Neural cell (in vitro differentiated cells): ENCODE results near the gene IFNL3. TPM values are rescaled to one million over a fixed set of nuclear protein-coding genes. Genes with fewer than 3 reads are reported as not detected.

Experiments
- H2AFZ ChIP-seq: fragments of 200-600, 300-800 bp; sonication (generic), shearing (Covaris generic); 2 replicates; pipeline ENCODE4 v1.6.0; 2014; ENCODE audit warnings: low read depth, mild to moderate bottlenecking, antibody characterized with exemption, low read length, moderate library complexity
- H3F3A ChIP-seq: fragments of 200-600 bp; shearing (Covaris generic); 2 replicates; pipeline ENCODE4 v1.6.1; 2016; ENCODE audit warnings: mild to moderate bottlenecking, moderate library complexity, mixed read lengths, antibody characterized with exemption, low read length; ENCODE audit not compliant: insufficient read depth, poor library complexity, severe bottlenecking
- H3K27ac ChIP-seq: fragments of 200-600, 300-800 bp; sonication (generic), shearing (Covaris generic); 2 replicates; pipeline ENCODE4 v1.5.1; 2014; ENCODE audit warnings: mild to moderate bottlenecking, low read length, moderate library complexity
- H3K27me3 ChIP-seq: fragments of 300-800, 200-600 bp; sonication (generic), shearing (Covaris generic); 2 replicates; pipeline ENCODE4 v1.6.0; 2014; ENCODE audit warnings: mild to moderate bottlenecking, low read depth, low read length, moderate library complexity; ENCODE audit not compliant: insufficient read depth
- H3K36me3 ChIP-seq: fragments of 300-800, 200-600 bp; sonication (generic), shearing (Covaris generic); 2 replicates; pipeline ENCODE4 v1.5.1; 2014; ENCODE audit warnings: mild to moderate bottlenecking, antibody characterized with exemption, low read length, moderate library complexity; ENCODE audit not compliant: insufficient read depth
- H3K4me2 ChIP-seq: fragments of 300-800, 200-600 bp; sonication (generic), shearing (Covaris generic); 2 replicates; pipeline ENCODE4 v1.6.0; 2014; ENCODE audit warnings: mild to moderate bottlenecking, low read length
- H3K4me3 ChIP-seq: fragments of 300-800, 200-600 bp; sonication (generic), shearing (Covaris generic); 2 replicates; pipeline ENCODE4 v1.5.1; 2014; ENCODE audit warnings: mild to moderate bottlenecking, low read length, moderate library complexity
- H3K79me2 ChIP-seq: fragments of 200-600 bp; shearing (Covaris generic); replicated peaks from 2 replicates; pipeline ENCODE4 v1.6.0; 2014; ENCODE audit warnings: mild to moderate bottlenecking, low read length, moderate library complexity; ENCODE audit not compliant: insufficient read depth
- H3K9ac ChIP-seq: fragments of 300-800, 200-600 bp; sonication (generic), shearing (Covaris generic); 2 replicates; pipeline ENCODE4 v1.6.1; 2016; ENCODE audit warnings: mild to moderate bottlenecking, low read length, mixed read lengths
- H3K9me2 ChIP-seq: fragments of 200-600 bp; shearing (Covaris generic); 2 replicates; pipeline ENCODE4 v1.6.1; 2016; ENCODE audit warnings: mild to moderate bottlenecking, low read length, mixed read lengths; ENCODE audit not compliant: insufficient read depth
- H3K9me3 ChIP-seq: fragments of 200-600, 300-800 bp; sonication (generic), shearing (Covaris generic); 2 replicates; pipeline ENCODE4 v1.6.1; 2016; ENCODE audit warnings: mild to moderate bottlenecking, mixed run types, low read length, moderate library complexity, mixed read lengths
- H4K20me1 ChIP-seq: fragments of 200-600 bp; shearing (Covaris generic); 2 replicates; pipeline ENCODE4 v1.6.1; 2016; ENCODE audit warnings: mild to moderate bottlenecking, mixed run types; ENCODE audit not compliant: insufficient read depth
- EP300 ChIP-seq: fragments of 450-650 bp; conservative IDR thresholded peaks from 2 replicates; pipeline ENCODE4 v1.6.1; 2014; ENCODE audit warnings: antibody characterized with exemption, mild to moderate bottlenecking, moderate library complexity; ENCODE audit not compliant: poor library complexity, severe bottlenecking
- EZH2 ChIP-seq: fragments of 200-600, 300-800 bp; shearing (Covaris generic), sonication (generic); IDR thresholded peaks from 2 replicates; pipeline ENCODE4 v1.6.1; 2014; ENCODE audit warnings: antibody characterized with exemption, low read length, borderline replicate concordance, mild to moderate bottlenecking; ENCODE audit not compliant: insufficient read depth, poor library complexity, severe bottlenecking
- MXI1 ChIP-seq: fragments of 450-650 bp; conservative IDR thresholded peaks from 2 replicates; pipeline ENCODE4 v1.6.1; 2014; ENCODE audit warnings: antibody characterized with exemption, mild to moderate bottlenecking; ENCODE audit not compliant: poor library complexity, severe bottlenecking
- POLR2AphosphoS5 ChIP-seq: IDR thresholded peaks from 2 replicates; pipeline ENCODE4 v1.6.1; 2012
- RAD21 ChIP-seq: fragments of 450-650 bp; conservative IDR thresholded peaks from 2 replicates; pipeline ENCODE4 v1.6.1; 2014; ENCODE audit warnings: antibody characterized with exemption, mild to moderate bottlenecking, moderate library complexity
- SMC3 ChIP-seq: fragments of 450-650 bp; conservative IDR thresholded peaks from 2 replicates; pipeline ENCODE4 v1.6.1; 2014; ENCODE audit warnings: antibody characterized with exemption, mild to moderate bottlenecking, moderate library complexity; ENCODE audit not compliant: poor library complexity
- TAF1 ChIP-seq: IDR thresholded peaks from 2 replicates; pipeline ENCODE4 v1.6.1; 2012; ENCODE audit warnings: low read depth
- polyA plus RNA-seq: library from polyadenylated mRNA; depleted of rRNA; stranded (reverse); fragments of >200 nt; gene quantifications from 2 replicates; pipeline ENCODE4 v1.2.3, GENCODE V29; 2014
- TF ChIP-seq, protein P1 (sequence below): fragments of 450-650 bp; IDR thresholded peaks from 2 replicates; pipeline ENCODE4 v1.5.1; 2014; ENCODE audit warnings: antibody characterized with exemption, mild to moderate bottlenecking, moderate library complexity; ENCODE audit not compliant: poor library complexity, severe bottlenecking
- TF ChIP-seq, protein P2 (sequence below): IDR thresholded peaks from 2 replicates; pipeline ENCODE4 v1.6.1; 2012; ENCODE audit warnings: borderline replicate concordance

Gene IFNL3
- polyA plus RNA-seq, 1 donor from 2014 or later: not detected

DNA sequence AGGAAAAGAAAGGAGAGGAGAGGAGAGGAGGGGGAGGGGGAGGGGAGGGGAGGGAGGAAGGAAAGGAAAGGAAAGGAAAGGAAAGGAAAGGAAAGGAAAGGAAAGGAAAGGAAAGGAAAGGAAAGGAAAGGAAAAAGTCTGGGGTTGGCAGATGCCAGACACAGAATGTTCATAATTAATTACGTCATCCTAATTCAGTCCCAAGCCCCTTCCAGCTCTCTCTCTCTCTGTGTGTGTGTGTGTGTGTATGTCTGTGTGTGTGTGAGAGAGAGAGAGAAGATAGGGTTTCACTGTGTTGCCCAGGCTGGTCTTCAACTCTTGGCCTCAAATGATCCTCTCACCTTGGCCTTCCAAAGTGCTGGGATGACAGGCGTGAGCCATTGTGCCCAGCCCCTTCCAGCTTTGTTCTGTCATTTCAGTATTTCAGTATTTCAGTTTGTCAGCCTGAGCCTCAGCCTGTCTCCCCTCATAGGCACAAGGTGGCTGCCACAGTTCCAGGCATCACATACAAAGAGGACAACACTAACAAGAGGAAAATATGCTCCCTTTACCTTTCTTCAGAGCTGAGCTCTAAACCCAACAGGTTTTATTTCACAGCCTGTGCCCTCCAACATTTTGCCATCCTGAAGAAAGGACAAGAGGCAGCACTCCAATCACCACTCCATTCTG is 14.6 kb downstream of the IFNL3 start:
- no peaks in the 10 kb centered on the region for H3K36me3 ChIP-seq
- no peaks in the 10 kb centered on the region for H3K79me2 ChIP-seq
- H3K27ac ChIP-seq: no peak overlapping the region
- no peaks in the 10 kb centered on the region for H3K9me2 ChIP-seq
- no peaks in the 10 kb centered on the region for H3F3A ChIP-seq
- H3K27me3 ChIP-seq: no peaks in the 10 kb centered on the region
- no peak overlapping the region for H2AFZ ChIP-seq
- no peaks in the 10 kb centered on the region for H3K9me3 ChIP-seq
- TF ChIP-seq POLR2AphosphoS5: no peak
- no peak for TF ChIP-seq TAF1
- no peak for TF ChIP-seq MXI1
- no peak for TF ChIP-seq EZH2
- no peak for TF ChIP-seq EP300
- no peak for TF ChIP-seq SMC3
- TF ChIP-seq, protein P1, sequence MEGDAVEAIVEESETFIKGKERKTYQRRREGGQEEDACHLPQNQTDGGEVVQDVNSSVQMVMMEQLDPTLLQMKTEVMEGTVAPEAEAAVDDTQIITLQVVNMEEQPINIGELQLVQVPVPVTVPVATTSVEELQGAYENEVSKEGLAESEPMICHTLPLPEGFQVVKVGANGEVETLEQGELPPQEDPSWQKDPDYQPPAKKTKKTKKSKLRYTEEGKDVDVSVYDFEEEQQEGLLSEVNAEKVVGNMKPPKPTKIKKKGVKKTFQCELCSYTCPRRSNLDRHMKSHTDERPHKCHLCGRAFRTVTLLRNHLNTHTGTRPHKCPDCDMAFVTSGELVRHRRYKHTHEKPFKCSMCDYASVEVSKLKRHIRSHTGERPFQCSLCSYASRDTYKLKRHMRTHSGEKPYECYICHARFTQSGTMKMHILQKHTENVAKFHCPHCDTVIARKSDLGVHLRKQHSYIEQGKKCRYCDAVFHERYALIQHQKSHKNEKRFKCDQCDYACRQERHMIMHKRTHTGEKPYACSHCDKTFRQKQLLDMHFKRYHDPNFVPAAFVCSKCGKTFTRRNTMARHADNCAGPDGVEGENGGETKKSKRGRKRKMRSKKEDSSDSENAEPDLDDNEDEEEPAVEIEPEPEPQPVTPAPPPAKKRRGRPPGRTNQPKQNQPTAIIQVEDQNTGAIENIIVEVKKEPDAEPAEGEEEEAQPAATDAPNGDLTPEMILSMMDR: no peak
- TF ChIP-seq RAD21: no peak
- TF ChIP-seq, protein P2, sequence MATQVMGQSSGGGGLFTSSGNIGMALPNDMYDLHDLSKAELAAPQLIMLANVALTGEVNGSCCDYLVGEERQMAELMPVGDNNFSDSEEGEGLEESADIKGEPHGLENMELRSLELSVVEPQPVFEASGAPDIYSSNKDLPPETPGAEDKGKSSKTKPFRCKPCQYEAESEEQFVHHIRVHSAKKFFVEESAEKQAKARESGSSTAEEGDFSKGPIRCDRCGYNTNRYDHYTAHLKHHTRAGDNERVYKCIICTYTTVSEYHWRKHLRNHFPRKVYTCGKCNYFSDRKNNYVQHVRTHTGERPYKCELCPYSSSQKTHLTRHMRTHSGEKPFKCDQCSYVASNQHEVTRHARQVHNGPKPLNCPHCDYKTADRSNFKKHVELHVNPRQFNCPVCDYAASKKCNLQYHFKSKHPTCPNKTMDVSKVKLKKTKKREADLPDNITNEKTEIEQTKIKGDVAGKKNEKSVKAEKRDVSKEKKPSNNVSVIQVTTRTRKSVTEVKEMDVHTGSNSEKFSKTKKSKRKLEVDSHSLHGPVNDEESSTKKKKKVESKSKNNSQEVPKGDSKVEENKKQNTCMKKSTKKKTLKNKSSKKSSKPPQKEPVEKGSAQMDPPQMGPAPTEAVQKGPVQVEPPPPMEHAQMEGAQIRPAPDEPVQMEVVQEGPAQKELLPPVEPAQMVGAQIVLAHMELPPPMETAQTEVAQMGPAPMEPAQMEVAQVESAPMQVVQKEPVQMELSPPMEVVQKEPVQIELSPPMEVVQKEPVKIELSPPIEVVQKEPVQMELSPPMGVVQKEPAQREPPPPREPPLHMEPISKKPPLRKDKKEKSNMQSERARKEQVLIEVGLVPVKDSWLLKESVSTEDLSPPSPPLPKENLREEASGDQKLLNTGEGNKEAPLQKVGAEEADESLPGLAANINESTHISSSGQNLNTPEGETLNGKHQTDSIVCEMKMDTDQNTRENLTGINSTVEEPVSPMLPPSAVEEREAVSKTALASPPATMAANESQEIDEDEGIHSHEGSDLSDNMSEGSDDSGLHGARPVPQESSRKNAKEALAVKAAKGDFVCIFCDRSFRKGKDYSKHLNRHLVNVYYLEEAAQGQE: no peak
- H3K4me2 ChIP-seq: no peak overlapping the region
- H3K9ac ChIP-seq: no peak overlapping the region
- H3K4me3 ChIP-seq: no peak overlapping the region
- H4K20me1 ChIP-seq: no peaks in the 10 kb centered on the region

DNA sequence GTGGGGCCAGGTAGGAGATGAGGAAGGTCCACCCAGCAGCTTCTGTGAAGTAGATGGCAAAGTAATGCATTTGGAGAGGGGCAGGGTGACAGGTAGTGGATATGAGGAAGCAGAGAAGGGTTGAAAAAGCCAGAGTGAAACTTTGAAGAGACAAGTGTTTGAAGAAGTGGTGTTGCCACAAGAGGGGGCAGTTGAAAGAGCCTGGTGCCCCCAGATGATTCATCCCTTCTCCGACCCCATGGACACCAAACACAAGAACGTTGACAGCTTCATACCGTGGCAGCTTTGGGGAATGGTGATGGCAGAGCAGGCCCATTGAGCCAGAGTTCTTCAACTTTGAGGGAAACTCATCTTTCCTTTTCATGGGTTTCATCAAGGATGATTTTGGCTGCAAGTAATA is 19.9 kb downstream of the IFNL3 start:
- H3K9me2 ChIP-seq: no peaks in the 10 kb centered on the region
- no peaks in the 10 kb centered on the region for H4K20me1 ChIP-seq
- no peak overlapping the region for H3K9ac ChIP-seq
- H3F3A ChIP-seq: no peaks in the 10 kb centered on the region
- no peak overlapping the region for H3K4me2 ChIP-seq
- TF ChIP-seq RAD21 (no peak), EP300 (no peak), SMC3 (no peak), POLR2AphosphoS5 (no peak), EZH2 (no peak), TAF1 (no peak), MXI1 (no peak)
- TF ChIP-seq, protein P2: no peak
- TF ChIP-seq, protein P1: no peak
- no peak overlapping the region for H2AFZ ChIP-seq
- no peak overlapping the region for H3K27ac ChIP-seq
- no peaks in the 10 kb centered on the region for H3K36me3 ChIP-seq
- no peak overlapping the region for H3K4me3 ChIP-seq
- no peaks in the 10 kb centered on the region for H3K9me3 ChIP-seq
- no peaks in the 10 kb centered on the region for H3K79me2 ChIP-seq
- no peaks in the 10 kb centered on the region for H3K27me3 ChIP-seq
